NCI-H524 (cell line): ENCODE data around the gene ADRM1.
A peak's percentile ranks its signal among the peaks of the same experiment; 100 is the strongest.

Source experiments
- DNase-seq, 2 experiments: peaks; one replicate each; lab custom pipeline; 2025; lab: John Stamatoyannopoulos, UW

The ADRM1 gene

GRCh38 chr20:62298577-62299249 lies 4.1 kb upstream of the ADRM1 start:
- DNase-seq: no peak

GRCh38 chr20:62299666-62300236 lies 3.0 kb upstream of the ADRM1 start:
- DNase-seq: no peak

GRCh38 chr20:62300319-62300718 lies 2.5 kb upstream of the ADRM1 start:
- DNase-seq: no peak

GRCh38 chr20:62301111-62301668 lies 1.6 kb upstream of the ADRM1 start:
- no peak for DNase-seq

GRCh38 chr20:62301773-62302340 lies 940 bp upstream of the ADRM1 start:
- peak; percentile 90 to 91 for DNase-seq

- no peak for DNase-seq
Observed at GRCh38 chr20:62303062-62303339, 204 bp downstream of the ADRM1 start.

GRCh38 chr20:62303340-62304226 lies 786 bp downstream of the ADRM1 start:
- no peak for DNase-seq

- no peak for DNase-seq
Observed at GRCh38 chr20:62304331-62305148, 1.7 kb downstream of the ADRM1 start.

GRCh38 chr20:62305149-62305764 lies 2.5 kb downstream of the ADRM1 start:
- no peak for DNase-seq

- no peak for DNase-seq
Observed at GRCh38 chr20:62305765-62306413, 3.1 kb downstream of the ADRM1 start.

- no peak for DNase-seq
Observed at GRCh38 chr20:62306414-62307187, 3.8 kb downstream of the ADRM1 start.

- DNase-seq: no peak
Observed at GRCh38 chr20:62307226-62308101, 4.7 kb downstream of the ADRM1 start.

- no peak for DNase-seq
Observed at GRCh38 chr20:62308102-62308822, 5.5 kb downstream of the ADRM1 start.

- no peak for DNase-seq
Observed at GRCh38 chr20:62309198-62309944, 6.6 kb downstream of the ADRM1 start.

- no peak for DNase-seq
Observed at GRCh38 chr20:62309947-62310756, 7.4 kb downstream of the ADRM1 start.

- no peak for DNase-seq
Observed at GRCh38 chr20:62310757-62311121, 7.9 kb downstream of the ADRM1 start.

- no peak for DNase-seq
Observed at GRCh38 chr20:62311150-62311549, 8.4 kb downstream of the ADRM1 start.
